NCI-H2196 (cell line): ENCODE data around the gene PITPNM2.

Experiments used
- DNase-seq: peaks from one replicate; lab custom pipeline; 2025; ENCODE audit not compliant: unreplicated experiment; lab: John Stamatoyannopoulos, UW

PITPNM2 gene

GRCh38 chr12:123145211-123145610 lies 5.7 kb downstream of the PITPNM2 start:
- no peak for DNase-seq

GRCh38 chr12:123143736-123144461 lies 7.0 kb downstream of the PITPNM2 start:
- no peak for DNase-seq

DNA sequence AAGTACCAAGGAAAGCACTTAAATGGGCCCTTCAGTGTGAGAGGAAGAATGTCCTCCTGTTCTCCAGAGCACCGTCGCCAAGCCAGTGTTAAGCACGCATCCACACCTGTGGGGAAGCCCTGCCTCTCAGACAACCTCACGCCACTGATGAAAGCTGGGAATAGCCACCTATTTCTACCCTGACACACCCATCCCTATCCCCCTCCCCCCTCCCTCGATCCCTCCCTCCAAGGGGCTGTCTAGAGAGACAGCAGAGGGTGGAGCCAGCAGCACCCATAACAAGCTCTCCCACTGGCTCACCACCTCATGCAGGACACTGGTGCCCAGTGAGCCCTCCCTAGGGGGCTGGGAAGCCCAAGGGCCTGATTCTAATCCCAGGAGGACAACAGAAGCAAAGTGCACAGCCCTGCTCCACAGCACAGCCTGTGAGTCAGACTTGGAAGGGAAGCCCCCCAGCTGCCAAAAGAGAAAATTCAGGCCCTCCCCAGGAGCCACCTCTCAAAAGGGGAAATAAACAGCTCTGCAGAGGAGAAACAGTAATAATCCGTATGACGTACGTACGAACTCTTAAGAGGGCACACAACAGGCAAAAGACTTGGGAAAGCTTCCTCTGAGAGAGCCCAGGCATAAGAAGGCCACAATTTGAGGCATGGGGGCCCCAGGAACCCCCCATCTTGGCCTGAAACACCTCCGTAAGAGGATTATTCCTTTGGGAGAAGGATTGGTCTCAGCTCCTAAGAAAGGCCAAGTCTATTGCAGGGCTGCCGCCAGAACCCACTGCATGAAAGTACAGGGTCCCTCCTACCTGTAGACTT lies 7.8 kb downstream of the PITPNM2 start:
- peak; percentile 16 for DNase-seq

DNA sequence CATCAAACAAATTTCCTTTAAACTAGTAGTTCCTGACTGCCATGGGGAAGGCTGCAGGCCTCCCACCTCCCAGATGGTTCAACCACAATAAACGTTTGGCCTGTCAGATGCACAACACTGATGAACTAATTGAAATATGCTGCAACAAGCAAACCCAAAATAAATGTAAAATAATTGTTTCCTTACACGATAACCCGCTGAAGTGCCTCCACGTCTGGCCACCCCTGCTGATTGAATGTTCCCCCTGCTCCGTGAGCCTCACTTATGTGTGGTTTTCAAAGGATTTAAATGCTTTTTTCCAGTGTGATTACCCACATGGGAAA lies 8.4 kb downstream of the PITPNM2 start:
- DNase-seq, result no peak

DNA sequence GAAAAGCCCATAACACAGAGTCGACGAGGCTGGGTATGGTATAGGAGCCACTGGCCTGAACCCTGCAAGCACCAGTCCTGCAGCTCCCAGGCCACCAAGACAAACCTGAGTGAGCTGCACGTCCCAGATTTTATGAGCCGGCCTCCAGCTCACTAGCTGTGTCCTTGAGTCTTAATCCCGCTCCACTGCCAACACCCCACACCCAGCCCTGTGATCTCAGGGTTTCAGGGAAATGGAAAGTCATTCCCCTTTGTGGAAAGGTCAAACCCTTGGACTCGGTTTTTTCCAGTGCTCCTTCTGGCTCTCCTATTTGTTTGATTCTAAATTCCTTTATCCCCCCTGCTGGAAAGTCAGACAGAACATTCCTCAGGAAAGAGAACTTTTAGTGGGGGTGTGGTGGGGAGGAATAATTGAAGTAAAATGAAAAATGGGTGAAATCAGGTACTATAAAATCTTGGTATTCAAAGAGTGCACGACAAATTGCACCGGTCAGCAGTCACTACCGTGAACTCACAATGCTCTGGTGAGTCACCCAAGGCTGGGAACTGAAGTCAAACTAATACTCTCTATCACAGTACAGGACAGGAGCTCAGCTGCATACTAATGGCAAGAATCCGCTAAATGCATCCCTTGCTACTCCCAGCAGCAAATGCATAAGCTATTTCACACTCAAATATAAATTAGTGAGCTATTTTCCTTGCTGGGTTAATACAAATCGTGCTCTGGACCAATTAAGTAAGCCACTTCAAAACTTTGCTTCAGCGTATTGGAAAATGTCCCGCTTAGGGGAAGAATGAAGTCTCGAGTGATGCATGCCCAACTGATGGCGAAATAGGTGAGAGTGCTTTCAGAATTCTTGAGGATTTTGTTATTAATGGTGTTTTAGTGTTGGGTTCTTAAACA lies 9.0 kb downstream of the PITPNM2 start:
- no peak for DNase-seq

GRCh38 chr12:123140676-123141614 lies 9.9 kb downstream of the PITPNM2 start:
- DNase-seq, result no peak

GRCh38 chr12:123139926-123140675 lies 10.8 kb downstream of the PITPNM2 start:
- peak; percentile 49 for DNase-seq

GRCh38 chr12:123135688-123136087 lies 15.2 kb downstream of the PITPNM2 start:
- no peak for DNase-seq

DNA sequence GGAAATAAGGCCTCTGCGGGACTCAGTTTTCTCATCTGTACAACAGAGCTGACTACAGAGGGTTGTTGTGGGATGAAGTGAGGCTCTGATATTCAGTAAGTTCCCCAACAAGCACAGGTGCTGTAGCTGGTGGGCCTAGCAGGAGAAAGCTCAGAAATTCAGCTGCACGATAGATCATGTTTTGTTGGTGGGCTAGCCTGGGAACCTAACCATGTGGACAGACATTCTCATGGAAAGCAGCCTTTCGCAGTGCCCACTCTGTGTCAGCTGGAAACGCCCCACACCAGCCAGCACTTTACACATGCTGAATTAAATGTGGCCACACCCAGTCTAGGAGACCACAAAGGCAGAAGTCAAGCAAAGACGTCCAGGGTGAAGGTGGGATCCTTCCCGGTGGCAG lies 16.1 kb downstream of the PITPNM2 start:
- no peak for DNase-seq

GRCh38 chr12:123134271-123134671 lies 16.6 kb downstream of the PITPNM2 start:
- DNase-seq, result no peak

DNA sequence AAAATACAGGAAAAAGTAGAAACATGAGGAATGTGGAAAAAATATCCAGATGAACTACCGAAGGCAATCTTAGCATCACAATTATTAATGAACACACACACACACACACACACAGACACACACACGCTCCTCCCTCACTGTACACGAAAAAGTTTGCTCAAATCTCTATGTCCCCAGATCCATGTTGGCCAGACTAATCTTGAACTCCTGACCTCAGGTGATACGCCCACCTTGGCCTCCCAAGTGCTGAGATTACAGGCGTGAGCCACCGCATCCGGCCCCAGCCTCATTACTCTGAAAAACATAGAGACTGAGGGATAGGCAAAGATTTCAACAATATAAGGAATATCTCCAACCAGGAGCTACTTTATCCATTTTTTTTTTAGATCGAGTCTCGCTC lies 17.2 kb downstream of the PITPNM2 start:
- no peak for DNase-seq

DNA sequence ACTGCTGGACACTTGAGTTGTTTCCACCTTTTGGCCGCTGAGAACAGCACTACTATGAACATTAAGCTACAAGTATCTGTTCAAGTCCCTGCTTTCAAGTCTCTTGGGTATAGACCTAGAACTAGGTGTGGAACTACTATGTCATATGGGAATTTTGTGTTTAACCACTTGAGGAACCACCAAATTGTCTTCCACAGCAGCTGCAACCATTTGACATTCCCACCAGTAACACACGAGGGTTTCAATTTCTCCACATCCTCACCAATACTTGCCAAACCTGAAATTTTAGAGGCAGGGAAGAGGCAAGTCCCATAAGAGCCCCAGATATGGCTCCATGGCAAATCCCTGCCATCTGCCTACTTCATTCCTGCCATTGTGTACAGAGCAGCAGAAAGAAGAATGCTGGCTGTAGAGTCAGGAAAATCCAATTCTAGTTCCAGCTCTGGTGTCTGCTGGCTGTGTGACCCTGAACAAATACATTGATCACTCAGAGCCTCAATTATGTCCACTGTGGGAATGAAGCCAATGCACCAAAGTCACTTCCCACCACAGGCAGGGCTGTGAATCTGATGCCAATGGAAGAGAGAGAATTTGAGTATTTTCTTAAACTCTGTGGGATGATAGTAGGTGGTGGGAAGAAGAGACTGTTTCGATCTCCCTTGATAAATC lies 17.8 kb downstream of the PITPNM2 start:
- peak; percentile 63 for DNase-seq

- peak; percentile 94 for DNase-seq
Measured at GRCh38 chr12:123131879-123132402, 18.9 kb downstream of the PITPNM2 start.

DNA sequence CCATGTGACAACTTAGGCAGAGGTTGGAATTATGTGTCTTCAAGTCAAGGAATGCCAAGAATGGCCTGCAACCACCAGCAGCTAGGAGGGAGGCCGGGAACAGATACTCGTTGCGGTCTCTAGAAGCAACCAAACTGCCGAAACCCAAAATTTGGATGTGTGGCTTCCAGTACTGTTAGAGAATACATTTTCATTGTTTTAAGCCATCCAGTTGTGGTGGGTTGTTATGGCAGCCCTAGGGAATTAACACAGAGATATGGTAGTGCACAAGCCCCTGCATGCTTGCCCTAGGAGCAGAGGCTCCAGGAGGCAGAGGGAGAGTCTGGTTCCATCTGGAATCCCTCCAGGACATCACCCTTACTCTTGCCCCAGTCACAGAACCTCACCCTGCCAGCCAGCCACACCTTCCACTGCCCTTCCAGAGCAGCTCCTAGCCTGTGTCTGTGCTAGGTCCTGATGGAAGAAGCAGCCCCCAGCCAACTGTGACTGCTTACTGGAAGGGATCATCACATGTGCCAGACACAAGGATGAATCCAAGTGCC lies 19.5 kb downstream of the PITPNM2 start:
- peak; percentile 75 for DNase-seq

DNA sequence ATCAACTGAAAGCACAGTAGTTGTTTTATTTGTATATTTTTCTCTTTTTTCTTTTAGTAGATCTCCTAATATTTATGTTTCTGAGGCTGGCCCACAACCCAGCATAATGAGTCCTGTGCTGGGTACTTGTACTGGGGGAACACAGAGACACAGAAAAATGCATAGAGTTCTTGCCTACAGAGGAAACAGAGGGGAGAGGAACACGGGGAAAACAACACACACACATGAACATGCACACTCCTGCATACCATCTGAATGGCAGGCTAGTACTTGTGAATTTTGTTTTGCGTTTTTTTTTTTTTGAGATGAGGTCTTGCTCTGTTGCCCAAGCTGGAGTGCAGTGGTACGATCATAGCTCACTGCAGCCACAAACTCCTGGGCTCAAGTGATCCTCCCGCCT lies 21.3 kb downstream of the PITPNM2 start:
- no peak for DNase-seq

GRCh38 chr12:123127182-123127495 lies 23.8 kb downstream of the PITPNM2 start:
- DNase-seq, result no peak

DNA sequence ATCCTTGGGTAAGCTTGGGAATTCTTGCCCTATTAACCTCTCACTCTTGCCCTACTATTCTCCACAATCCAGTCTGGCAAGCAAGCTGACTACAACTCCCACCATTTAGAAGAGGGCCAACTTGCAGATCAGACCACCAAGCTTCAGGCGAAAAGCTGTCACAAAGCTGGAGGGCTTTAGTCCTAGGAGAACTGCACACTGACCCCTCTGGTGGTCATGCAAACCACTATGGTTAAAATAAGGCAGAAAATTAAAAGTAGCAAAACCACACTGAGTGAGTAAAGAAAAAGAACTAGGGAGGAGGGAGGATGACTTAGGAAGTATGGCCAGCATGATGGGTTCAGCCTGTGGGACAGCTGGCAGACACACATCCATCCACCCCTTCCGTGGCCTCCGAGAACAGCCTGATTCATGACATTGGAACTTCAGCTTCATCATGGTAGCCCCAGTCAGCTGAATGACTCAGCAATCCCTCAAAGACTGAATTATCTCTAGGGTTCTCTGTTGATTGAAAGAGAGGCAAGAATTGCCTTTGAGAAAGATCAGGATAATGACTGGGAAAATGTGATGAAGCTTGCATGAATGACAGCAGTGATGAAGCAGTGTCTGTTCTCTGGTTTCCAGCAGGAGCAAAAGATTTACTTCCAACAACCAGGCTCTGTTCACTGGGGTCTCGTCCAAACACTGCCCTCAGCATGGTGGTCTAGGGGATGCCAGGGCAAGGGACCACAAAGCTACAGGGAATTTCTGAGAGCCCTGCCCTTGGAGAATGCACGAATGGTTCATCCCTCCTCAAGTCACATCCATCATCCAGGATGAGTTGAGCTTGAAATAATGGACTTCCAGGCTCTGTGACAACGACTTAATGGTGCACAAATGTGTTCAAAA lies 24.4 kb downstream of the PITPNM2 start:
- no peak for DNase-seq

GRCh38 chr12:123122626-123123025 lies 28.3 kb downstream of the PITPNM2 start:
- DNase-seq, result no peak
